ENCODE results near the gene ACOT7.

- TF ChIP-seq, protein P1, sequence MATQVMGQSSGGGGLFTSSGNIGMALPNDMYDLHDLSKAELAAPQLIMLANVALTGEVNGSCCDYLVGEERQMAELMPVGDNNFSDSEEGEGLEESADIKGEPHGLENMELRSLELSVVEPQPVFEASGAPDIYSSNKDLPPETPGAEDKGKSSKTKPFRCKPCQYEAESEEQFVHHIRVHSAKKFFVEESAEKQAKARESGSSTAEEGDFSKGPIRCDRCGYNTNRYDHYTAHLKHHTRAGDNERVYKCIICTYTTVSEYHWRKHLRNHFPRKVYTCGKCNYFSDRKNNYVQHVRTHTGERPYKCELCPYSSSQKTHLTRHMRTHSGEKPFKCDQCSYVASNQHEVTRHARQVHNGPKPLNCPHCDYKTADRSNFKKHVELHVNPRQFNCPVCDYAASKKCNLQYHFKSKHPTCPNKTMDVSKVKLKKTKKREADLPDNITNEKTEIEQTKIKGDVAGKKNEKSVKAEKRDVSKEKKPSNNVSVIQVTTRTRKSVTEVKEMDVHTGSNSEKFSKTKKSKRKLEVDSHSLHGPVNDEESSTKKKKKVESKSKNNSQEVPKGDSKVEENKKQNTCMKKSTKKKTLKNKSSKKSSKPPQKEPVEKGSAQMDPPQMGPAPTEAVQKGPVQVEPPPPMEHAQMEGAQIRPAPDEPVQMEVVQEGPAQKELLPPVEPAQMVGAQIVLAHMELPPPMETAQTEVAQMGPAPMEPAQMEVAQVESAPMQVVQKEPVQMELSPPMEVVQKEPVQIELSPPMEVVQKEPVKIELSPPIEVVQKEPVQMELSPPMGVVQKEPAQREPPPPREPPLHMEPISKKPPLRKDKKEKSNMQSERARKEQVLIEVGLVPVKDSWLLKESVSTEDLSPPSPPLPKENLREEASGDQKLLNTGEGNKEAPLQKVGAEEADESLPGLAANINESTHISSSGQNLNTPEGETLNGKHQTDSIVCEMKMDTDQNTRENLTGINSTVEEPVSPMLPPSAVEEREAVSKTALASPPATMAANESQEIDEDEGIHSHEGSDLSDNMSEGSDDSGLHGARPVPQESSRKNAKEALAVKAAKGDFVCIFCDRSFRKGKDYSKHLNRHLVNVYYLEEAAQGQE (IDR thresholded peaks at IDR 0.05; ENCODE audit: unreplicated experiment) = no peak
- TF ChIP-seq CTCF (conservative IDR thresholded peaks at IDR 0.05; ENCODE audit: low read depth in 2 of 2) (no peak), POLR2AphosphoS5 (IDR thresholded peaks at IDR 0.05; ENCODE audit: low read depth) (no peak), EZH2 (IDR thresholded peaks at IDR 0.05; ENCODE audit: low read depth, unreplicated experiment) (no peak), STAT1 (IDR thresholded peaks at IDR 0.05; ENCODE audit: unreplicated experiment) (no peak), NANOG (IDR thresholded peaks at IDR 0.05; ENCODE audit: borderline replicate concordance) (no peak)
Measured at GRCh38 chr1:6272452-6272851, 121.1 kb downstream of the ACOT7 start.

Measured in GM23338 (cell line).